Esophagus squamous epithelium (tissue), 5 donors: ENCODE measurements around the gene FIGLA. TPM values are rescaled to one million over a fixed set of nuclear protein-coding genes. Genes with fewer than 3 reads are reported as not detected.

Experiments used
- DNase-seq: peaks from one replicate; lab custom pipeline; 2025; lab: John Stamatoyannopoulos, UW
- H3K27ac ChIP-seq, 4 donors: fragments of 200-600 bp; sonication (generic); one replicate each; pipeline ENCODE4 v1.5.1; 2016 to 2019; ENCODE audit warnings: mild to moderate bottlenecking in 1 of 4
- H3K27me3 ChIP-seq, 4 donors: fragments of 200-600 bp; sonication (generic); 1 replicate in 3 of 4; 2 replicates in 1 of 4; pipeline versions ENCODE4 v1.5.1 to v1.6.0; 2017 to 2021; ENCODE audit warnings: antibody characterized with exemption in 1 of 4
- H3K36me3 ChIP-seq, 3 donors: fragments of 200-600 bp; sonication (generic); one replicate each; pipeline ENCODE4 v1.5.1; 2016 to 2019
- H3K4me1 ChIP-seq, 3 donors: fragments of 200-600 bp; sonication (generic); one replicate each; pipeline ENCODE4 v1.5.1; 2017 to 2019
- H3K4me3 ChIP-seq, 4 donors: fragments of 200-600 bp; sonication (generic); 1 replicate in 3 of 4; 2 replicates in 1 of 4; pipeline ENCODE4 v1.5.1; 2016 to 2019; ENCODE audit warnings: mild to moderate bottlenecking in 2 of 4, moderate library complexity in 1 of 4
- H3K9me3 ChIP-seq, 3 donors: fragments of 200-600 bp; sonication (generic); one replicate each; pipeline ENCODE4 v1.5.1; 2016 to 2019
- CTCF ChIP-seq, 6 experiments: fragments of 450-650 bp in 4 of 6; fragments of 200-600 bp in 2 of 6; sonication (generic) in 2 of 6; IDR thresholded peaks; one replicate each; pipeline ENCODE4 v1.5.1; 2016 to 2019; ENCODE audit warnings: antibody characterized with exemption in 6 of 6, mild to moderate bottlenecking in 4 of 6, moderate library complexity in 4 of 6
- POLR2A ChIP-seq, 4 donors: fragments of 450-650 bp; IDR thresholded peaks; one replicate each; pipeline ENCODE4 v1.6.1; 2017; ENCODE audit warnings: antibody characterized with exemption in 4 of 4, mild to moderate bottlenecking in 4 of 4, moderate library complexity in 3 of 4
- WGBS, 2 donors: methylation state at CpG; one replicate each; pipeline ENCODE4 v1.1.5; 2018; 5-methylcytosine and 5-hydroxymethylcytosine counted together
- intact Hi-C: fragments of 100-400 bp; cut with DNase I; formaldehyde crosslinking; loops from one replicate; pipeline ENCODE4 v1.15.0; 2022
- total RNA-seq, 4 donors: library from RNA; depleted of rRNA; stranded (reverse); fragments of >200 nt; gene quantifications; one replicate each; pipeline ENCODE4 v1.1.0, GENCODE V29; 2016
- donor health status: DM: yes; HTN: yes; CAD: no.

Gene FIGLA
- total RNA-seq, 4 donors from 2014 or later, result not detected

DNA sequence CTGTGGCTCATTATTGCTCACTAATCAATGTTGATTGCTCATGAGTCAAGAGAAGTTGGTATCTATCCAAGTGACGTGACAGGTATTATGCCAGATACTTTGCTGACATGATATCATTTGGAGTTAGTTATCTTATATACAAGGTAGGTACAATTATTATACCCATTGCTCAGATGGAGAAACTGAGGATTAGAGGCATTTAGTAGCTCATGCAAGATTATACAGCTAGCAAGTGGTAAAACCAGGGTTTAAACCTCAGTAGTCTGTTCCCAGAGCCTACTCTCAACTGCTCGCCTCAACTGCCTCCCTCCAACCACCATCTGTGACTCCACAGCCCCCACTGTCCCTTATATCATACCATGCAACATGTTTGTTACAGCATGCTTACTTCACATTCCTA is 6.1 kb downstream of the FIGLA start:
- H3K27me3 ChIP-seq, result peaks cover 0 to 38% (median 0%) of the 10 kb centered on the region in 4 donors
- intact Hi-C loops, result no loop called here
- no peak overlapping the region for H3K4me3 ChIP-seq
- no peak for DNase-seq
- WGBS, 2 donors, result 64 to 79% methylated on average over 2 of the region's 2 CpGs
- H3K9me3 ChIP-seq, result no peaks in the 10 kb centered on the region
- peaks cover 0 to 6% (median 0%) of the 10 kb centered on the region in 3 donors for H3K4me1 ChIP-seq
- no peaks in the 10 kb centered on the region for H3K36me3 ChIP-seq
- H3K27ac ChIP-seq, result no peak overlapping the region
- TF ChIP-seq POLR2A (IDR thresholded peaks at IDR 0.05), result no peak
- TF ChIP-seq CTCF (IDR thresholded peaks at IDR 0.05), result no peak

GRCh38 chr2:70779911-70780545 is 10.4 kb downstream of the FIGLA start:
- H3K4me1 ChIP-seq, result peaks cover 0 to 5% (median 0%) of the 10 kb centered on the region in 3 donors
- no peaks in the 10 kb centered on the region for H3K36me3 ChIP-seq
- 54 to 68% methylated on average over 8 of the region's 8 CpGs for WGBS, 2 donors
- H3K27ac ChIP-seq, result no peak overlapping the region
- TF ChIP-seq CTCF (IDR thresholded peaks at IDR 0.05), result no peak
- TF ChIP-seq POLR2A (IDR thresholded peaks at IDR 0.05), result no peak
- DNase-seq, result no peak
- no peaks in the 10 kb centered on the region for H3K9me3 ChIP-seq
- H3K27me3 ChIP-seq, result peaks cover 0 to 25% (median 0%) of the 10 kb centered on the region in 4 donors
- intact Hi-C loops, result no loop called here
- H3K4me3 ChIP-seq, result no peak overlapping the region

DNA sequence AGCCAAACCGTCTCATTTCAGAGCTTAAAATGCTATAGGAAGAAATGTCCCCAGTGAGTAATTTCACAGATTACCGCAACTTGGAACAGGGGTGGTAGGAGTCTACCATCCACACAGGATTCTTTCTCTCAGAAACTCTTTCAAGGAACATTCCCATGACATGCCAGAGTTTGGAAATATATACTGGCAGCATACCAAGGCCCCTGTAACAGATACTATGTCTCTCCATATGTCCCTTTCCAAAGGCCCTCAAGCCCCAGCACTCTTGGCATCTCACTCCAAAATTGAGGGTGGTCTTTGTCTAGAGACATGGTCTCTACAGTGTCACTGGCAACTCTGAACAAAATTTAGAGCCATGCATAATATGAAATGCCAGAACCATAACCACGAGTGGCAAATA is 11.0 kb downstream of the FIGLA start:
- DNase-seq, result no peak
- H3K27me3 ChIP-seq, result peaks cover 0 to 30% (median 0%) of the 10 kb centered on the region in 4 donors

GRCh38 chr2:70778676-70779075 is 11.8 kb downstream of the FIGLA start:
- H3K4me3 ChIP-seq, result no peak overlapping the region
- WGBS, 2 donors, result 50 to 67% methylated on average over 1 of the region's 1 CpG
- peaks cover 0 to 39% (median 0%) of the 10 kb centered on the region in 4 donors for H3K27me3 ChIP-seq
- no peak overlapping the region for H3K27ac ChIP-seq
- peaks cover 0 to 5% (median 0%) of the 10 kb centered on the region in 3 donors for H3K4me1 ChIP-seq
- H3K9me3 ChIP-seq, result no peaks in the 10 kb centered on the region
- H3K36me3 ChIP-seq, result no peaks in the 10 kb centered on the region
- TF ChIP-seq POLR2A (IDR thresholded peaks at IDR 0.05) (no peak), CTCF (IDR thresholded peaks at IDR 0.05) (no peak)
- DNase-seq, result no peak
- intact Hi-C loops, result no loop called here

More for the DNA sequence above, 11.0 kb downstream of the FIGLA start:
- Histone ChIP-seq H3K9me3 (no peaks in the 10 kb centered on the region), H3K4me3 (no peak overlapping the region), H3K27ac (no peak overlapping the region), H3K4me1 (peaks cover 0 to 5% (median 0%) of the 10 kb centered on the region in 3 donors), H3K36me3 (no peaks in the 10 kb centered on the region)
- intact Hi-C loops, result no loop called here
- 82 to 86% methylated on average over 1 to 3 of the region's 3 CpGs for WGBS, 2 donors
- no peak for TF ChIP-seq CTCF (IDR thresholded peaks at IDR 0.05)

DNA sequence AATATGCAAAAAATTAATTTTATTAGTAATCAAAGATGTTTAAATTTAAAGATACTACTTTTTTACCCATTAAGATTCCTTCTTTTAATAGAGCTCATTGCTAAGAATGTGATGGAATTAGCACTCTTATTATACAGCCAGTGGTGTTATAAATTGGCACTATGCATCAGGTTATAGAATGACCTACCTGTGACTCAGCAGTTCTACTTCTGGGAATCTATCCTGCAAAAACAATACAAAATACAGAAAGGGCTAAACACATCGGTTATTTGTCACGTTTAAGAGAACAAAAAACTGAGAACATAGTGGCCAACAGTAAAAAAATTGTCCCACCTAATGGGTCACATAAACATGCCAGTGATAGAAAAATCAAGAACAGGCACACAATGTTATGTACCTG is 13.0 kb downstream of the FIGLA start:
- TF ChIP-seq CTCF (IDR thresholded peaks at IDR 0.05) (no peak), POLR2A (IDR thresholded peaks at IDR 0.05) (no peak)
- Histone ChIP-seq H3K36me3 (no peaks in the 10 kb centered on the region), H3K27ac (no peak overlapping the region), H3K9me3 (no peaks in the 10 kb centered on the region), H3K27me3 (peaks cover 0 to 51% (median 0%) of the 10 kb centered on the region in 4 donors), H3K4me3 (no peak overlapping the region), H3K4me1 (peaks cover 0 to 5% (median 0%) of the 10 kb centered on the region in 3 donors)
- WGBS, 2 donors, result 15 to 21% methylated on average over 2 of the region's 2 CpGs
- DNase-seq, result no peak
- intact Hi-C loops, result no loop called here
